K562 (cell line): ENCODE data around the gene GDAP2. TPM values are rescaled to one million over a fixed set of nuclear protein-coding genes. Genes with fewer than 3 reads are reported as not detected.

ENCODE experiments used
- BMI1 ChIP-seq: fragments of 150-350 bp; IDR thresholded peaks from 2 replicates; pipeline ENCODE4 v1.6.1; 2014; ENCODE audit warnings: low read length
- CSDE1 ChIP-seq, 2 experiments: fragments of 450-650 bp; IDR thresholded peaks; 2 replicates each; pipeline ENCODE4 v1.6.1; 2016; ENCODE audit warnings: mild to moderate bottlenecking in 1 of 2
- EP300 ChIP-seq: IDR thresholded peaks from 2 replicates; pipeline ENCODE4 v1.6.1; 2012; ENCODE audit warnings: low read length, improper control_type of control experiment
- GATAD2B ChIP-seq: fragments of 450-650 bp; IDR thresholded peaks from 2 replicates; pipeline ENCODE4 v1.6.1; 2017; ENCODE audit warnings: mild to moderate bottlenecking, borderline replicate concordance
- NONO ChIP-seq, 2 experiments: fragments of 200-400 bp in 1 of 2; fragments of 450-650 bp in 1 of 2; formaldehyde crosslinking in 1 of 2; IDR thresholded peaks; 2 replicates each; pipeline ENCODE4 v1.6.1; 2017; ENCODE audit warnings: low read depth in 2 of 2, mild to moderate bottlenecking in 2 of 2, moderate library complexity in 2 of 2, low read length in 1 of 2
- POLR2AphosphoS5 ChIP-seq: IDR thresholded peaks from 2 replicates; pipeline ENCODE4 v1.6.1; 2011; ENCODE audit warnings: mild to moderate bottlenecking, low read depth, low read length, moderate library complexity; ENCODE audit not compliant: control insufficient read depth, insufficient read depth
- SIX5 ChIP-seq, 2 experiments: IDR thresholded peaks; 2 replicates each; pipeline ENCODE4 v1.6.1; 2011; ENCODE audit warnings: low read length in 2 of 2, borderline replicate concordance in 1 of 2, low read depth in 1 of 2, mild to moderate bottlenecking in 1 of 2, moderate library complexity in 1 of 2; ENCODE audit not compliant: insufficient read depth in 1 of 2
- SMAD2 ChIP-seq: fragments of 150-350 bp; IDR thresholded peaks from 2 replicates; pipeline ENCODE4 v1.6.1; 2014; ENCODE audit warnings: low read depth, mild to moderate bottlenecking, low read length
- ZNF695 ChIP-seq: fragments of 450-650 bp; formaldehyde crosslinking; IDR thresholded peaks from 2 replicates; pipeline ENCODE4 v1.4.0; 2020; ENCODE audit warnings: mild to moderate bottlenecking, moderate library complexity
- ZNF766 ChIP-seq: fragments of 200-800 bp; sonication (Bioruptor generic); conservative IDR thresholded peaks from 2 replicates; pipeline ENCODE4 v1.6.1; 2016; ENCODE audit warnings: missing genetic modification characterization, missing compliant biosample characterization
- polyA plus RNA-seq, 8 experiments: library from polyadenylated mRNA; depleted of rRNA in 4 of 8; stranded (reverse) in 5 of 8; unstranded in 3 of 8; fragments of >200 nt; fragmentation: Nextera tagmentation in 2 of 8; fragmentation: Illumina TruSeq in 1 of 8; extraction: Ambion mirVana in 2 of 8; extraction: Trizol in 1 of 8; gene quantifications; 2 replicates each; pipeline versions ENCODE4 v1.2.1 to v1.2.3, GENCODE V29; 2011 to 2014; ENCODE audit warnings: inconsistent platforms in 1 of 8, missing spikeins in 1 of 8
- total RNA-seq, 7 experiments: library from RNA; depleted of rRNA in 6 of 7; stranded (reverse); fragments of >200 nt in 6 of 7; fragmentation: Illumina TruSeq in 2 of 7; extraction: Trizol in 2 of 7; gene quantifications; 2 replicates each; pipeline versions ENCODE4 v1.2.1 to v1.2.3, GENCODE V29; 2011 to 2021; ENCODE audit warnings: low replicate concordance in 1 of 7
- TF ChIP-seq, protein P1 (sequence below): sonication (generic); formaldehyde crosslinking; IDR thresholded peaks from 2 replicates; pipeline ENCODE4 v1.8.0; 2022; ENCODE audit warnings: mild to moderate bottlenecking, missing genetic modification reagents
- TF ChIP-seq, protein P2 (sequence below): fragments of 450-650 bp; conservative IDR thresholded peaks from 2 replicates; pipeline ENCODE4 v1.6.1; 2016; ENCODE audit warnings: missing genetic modification characterization, low read depth, mild to moderate bottlenecking, control low read depth, missing compliant biosample characterization
- TF ChIP-seq, protein P3 (sequence below): fragments of 250-450 bp; sonication (Bioruptor Pico); IDR thresholded peaks from 2 replicates; pipeline ENCODE4 v1.4.0; 2020
- TF ChIP-seq, protein P4 (sequence below): fragments of 200-800 bp; sonication (Bioruptor generic); IDR thresholded peaks from 2 replicates; pipeline ENCODE4 v1.6.1; 2017; ENCODE audit warnings: missing genetic modification characterization, missing compliant biosample characterization
- TF ChIP-seq, protein P5 (sequence below): sonication (generic); formaldehyde crosslinking; IDR thresholded peaks from 2 replicates; pipeline ENCODE4 v1.8.1; 2022; ENCODE audit warnings: missing genetic modification reagents

GDAP2 gene
- total and polyA plus RNA-seq, 9 of the 15 experiments (the other 6 are each of a cell fraction or from before 2014, with no cell fraction given) = 4.1 to 23.1 (median 13.2) TPM

DNA sequence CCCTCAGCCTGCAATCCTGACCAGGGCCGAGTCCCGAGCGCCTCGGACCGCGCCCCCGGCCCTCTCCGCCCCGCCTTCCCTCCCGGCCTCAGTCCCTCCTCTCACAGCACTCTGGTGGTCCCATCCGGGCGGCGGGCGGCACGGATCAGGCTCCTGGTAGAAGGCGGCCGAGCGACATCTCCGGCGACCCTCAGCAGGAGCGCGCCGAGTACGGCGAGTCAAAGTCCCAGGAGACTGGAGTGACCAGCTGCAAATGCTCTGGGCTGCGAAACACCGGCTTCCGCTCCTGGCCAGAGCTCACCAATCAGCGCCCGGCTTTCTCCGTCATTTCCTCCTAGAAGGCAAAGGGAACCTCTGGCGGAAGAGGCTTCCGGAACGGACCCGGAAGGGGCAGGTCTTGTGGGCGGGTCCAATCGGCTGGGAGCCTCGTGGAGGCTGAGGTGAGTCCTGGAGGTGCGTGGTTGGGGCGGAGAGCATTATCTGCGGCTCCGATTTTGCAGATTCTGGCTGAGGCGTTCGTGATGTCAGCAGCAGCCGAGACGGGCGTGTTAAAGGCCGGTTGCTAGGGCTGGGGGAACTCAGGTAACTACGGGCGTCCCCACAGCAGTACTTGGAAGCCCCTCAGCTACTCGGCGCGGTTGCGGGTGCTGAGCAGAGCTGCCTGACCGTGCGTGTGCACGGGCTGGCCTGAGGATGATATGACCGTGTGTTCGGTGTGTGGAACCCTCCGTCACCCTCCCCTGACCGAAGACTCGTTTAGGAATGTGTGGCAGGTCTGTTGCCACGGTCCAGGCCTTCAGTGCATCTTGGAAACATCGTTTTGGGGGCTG is at the start of gene GDAP2, which contains the start of gene WDR3 (continued):
- no peak for TF ChIP-seq GATAD2B
- TF ChIP-seq, protein P1, sequence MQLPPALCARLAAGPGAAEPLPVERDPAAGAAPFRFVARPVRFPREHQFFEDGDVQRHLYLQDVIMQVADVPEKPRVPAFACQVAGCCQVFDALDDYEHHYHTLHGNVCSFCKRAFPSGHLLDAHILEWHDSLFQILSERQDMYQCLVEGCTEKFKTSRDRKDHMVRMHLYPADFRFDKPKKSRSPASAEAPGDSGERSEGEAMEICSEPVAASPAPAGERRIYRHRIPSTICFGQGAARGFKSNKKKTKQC (CRISPR knock-in tag) = peak; percentile 33; the same call in 1 of the 2 replicates
- TF ChIP-seq CSDE1 (IDR thresholded peaks at IDR 0.05) = no peak
- no peak for TF ChIP-seq BMI1
- TF ChIP-seq SIX5 (IDR thresholded peaks at IDR 0.05; ENCODE audit: borderline replicate concordance in 1 of 2, insufficient read depth in 1 of 2, low read depth in 1 of 2, low read length in 2 of 2) = peak in 1 of 2 experiments; percentile 23; a peak in 1 of 4 replicates
- TF ChIP-seq, protein P2, sequence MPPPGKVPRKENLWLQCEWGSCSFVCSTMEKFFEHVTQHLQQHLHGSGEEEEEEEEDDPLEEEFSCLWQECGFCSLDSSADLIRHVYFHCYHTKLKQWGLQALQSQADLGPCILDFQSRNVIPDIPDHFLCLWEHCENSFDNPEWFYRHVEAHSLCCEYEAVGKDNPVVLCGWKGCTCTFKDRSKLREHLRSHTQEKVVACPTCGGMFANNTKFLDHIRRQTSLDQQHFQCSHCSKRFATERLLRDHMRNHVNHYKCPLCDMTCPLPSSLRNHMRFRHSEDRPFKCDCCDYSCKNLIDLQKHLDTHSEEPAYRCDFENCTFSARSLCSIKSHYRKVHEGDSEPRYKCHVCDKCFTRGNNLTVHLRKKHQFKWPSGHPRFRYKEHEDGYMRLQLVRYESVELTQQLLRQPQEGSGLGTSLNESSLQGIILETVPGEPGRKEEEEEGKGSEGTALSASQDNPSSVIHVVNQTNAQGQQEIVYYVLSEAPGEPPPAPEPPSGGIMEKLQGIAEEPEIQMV = no peak
- TF ChIP-seq, protein P3, sequence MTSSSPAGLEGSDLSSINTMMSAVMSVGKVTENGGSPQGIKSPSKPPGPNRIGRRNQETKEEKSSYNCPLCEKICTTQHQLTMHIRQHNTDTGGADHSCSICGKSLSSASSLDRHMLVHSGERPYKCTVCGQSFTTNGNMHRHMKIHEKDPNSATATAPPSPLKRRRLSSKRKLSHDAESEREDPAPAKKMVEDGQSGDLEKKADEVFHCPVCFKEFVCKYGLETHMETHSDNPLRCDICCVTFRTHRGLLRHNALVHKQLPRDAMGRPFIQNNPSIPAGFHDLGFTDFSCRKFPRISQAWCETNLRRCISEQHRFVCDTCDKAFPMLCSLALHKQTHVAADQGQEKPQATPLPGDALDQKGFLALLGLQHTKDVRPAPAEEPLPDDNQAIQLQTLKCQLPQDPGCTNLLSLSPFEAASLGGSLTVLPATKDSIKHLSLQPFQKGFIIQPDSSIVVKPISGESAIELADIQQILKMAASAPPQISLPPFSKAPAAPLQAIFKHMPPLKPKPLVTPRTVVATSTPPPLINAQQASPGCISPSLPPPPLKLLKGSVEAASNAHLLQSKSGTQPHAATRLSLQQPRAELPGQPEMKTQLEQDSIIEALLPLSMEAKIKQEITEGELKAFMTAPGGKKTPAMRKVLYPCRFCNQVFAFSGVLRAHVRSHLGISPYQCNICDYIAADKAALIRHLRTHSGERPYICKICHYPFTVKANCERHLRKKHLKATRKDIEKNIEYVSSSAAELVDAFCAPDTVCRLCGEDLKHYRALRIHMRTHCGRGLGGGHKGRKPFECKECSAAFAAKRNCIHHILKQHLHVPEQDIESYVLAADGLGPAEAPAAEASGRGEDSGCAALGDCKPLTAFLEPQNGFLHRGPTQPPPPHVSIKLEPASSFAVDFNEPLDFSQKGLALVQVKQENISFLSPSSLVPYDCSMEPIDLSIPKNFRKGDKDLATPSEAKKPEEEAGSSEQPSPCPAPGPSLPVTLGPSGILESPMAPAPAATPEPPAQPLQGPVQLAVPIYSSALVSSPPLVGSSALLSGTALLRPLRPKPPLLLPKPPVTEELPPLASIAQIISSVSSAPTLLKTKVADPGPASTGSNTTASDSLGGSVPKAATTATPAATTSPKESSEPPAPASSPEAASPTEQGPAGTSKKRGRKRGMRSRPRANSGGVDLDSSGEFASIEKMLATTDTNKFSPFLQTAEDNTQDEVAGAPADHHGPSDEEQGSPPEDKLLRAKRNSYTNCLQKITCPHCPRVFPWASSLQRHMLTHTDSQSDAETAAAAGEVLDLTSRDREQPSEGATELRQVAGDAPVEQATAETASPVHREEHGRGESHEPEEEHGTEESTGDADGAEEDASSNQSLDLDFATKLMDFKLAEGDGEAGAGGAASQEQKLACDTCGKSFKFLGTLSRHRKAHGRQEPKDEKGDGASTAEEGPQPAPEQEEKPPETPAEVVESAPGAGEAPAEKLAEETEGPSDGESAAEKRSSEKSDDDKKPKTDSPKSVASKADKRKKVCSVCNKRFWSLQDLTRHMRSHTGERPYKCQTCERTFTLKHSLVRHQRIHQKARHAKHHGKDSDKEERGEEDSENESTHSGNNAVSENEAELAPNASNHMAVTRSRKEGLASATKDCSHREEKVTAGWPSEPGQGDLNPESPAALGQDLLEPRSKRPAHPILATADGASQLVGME = peak; percentile 38; the same call in 1 of the 2 replicates
- TF ChIP-seq, protein P4, sequence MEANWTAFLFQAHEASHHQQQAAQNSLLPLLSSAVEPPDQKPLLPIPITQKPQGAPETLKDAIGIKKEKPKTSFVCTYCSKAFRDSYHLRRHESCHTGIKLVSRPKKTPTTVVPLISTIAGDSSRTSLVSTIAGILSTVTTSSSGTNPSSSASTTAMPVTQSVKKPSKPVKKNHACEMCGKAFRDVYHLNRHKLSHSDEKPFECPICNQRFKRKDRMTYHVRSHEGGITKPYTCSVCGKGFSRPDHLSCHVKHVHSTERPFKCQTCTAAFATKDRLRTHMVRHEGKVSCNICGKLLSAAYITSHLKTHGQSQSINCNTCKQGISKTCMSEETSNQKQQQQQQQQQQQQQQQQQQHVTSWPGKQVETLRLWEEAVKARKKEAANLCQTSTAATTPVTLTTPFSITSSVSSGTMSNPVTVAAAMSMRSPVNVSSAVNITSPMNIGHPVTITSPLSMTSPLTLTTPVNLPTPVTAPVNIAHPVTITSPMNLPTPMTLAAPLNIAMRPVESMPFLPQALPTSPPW (CRISPR knock-in tag) = peak; percentile 61
- TF ChIP-seq NONO (IDR thresholded peaks at IDR 0.05; ENCODE audit: low read depth in 2 of 2, low read length in 1 of 2) = no peak
- TF ChIP-seq, protein P5, sequence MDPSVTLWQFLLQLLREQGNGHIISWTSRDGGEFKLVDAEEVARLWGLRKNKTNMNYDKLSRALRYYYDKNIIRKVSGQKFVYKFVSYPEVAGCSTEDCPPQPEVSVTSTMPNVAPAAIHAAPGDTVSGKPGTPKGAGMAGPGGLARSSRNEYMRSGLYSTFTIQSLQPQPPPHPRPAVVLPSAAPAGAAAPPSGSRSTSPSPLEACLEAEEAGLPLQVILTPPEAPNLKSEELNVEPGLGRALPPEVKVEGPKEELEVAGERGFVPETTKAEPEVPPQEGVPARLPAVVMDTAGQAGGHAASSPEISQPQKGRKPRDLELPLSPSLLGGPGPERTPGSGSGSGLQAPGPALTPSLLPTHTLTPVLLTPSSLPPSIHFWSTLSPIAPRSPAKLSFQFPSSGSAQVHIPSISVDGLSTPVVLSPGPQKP (CRISPR knock-in tag) = no peak
- TF ChIP-seq ZNF766 (CRISPR knock-in tag) = no peak
- no peak for TF ChIP-seq ZNF695
- peak; percentile 40 for TF ChIP-seq EP300
- TF ChIP-seq POLR2AphosphoS5 = peak; percentile 71
- TF ChIP-seq SMAD2 = no peak
